Measurements from ENCODE around the gene CLEC2A.

The CLEC2A gene

DNA sequence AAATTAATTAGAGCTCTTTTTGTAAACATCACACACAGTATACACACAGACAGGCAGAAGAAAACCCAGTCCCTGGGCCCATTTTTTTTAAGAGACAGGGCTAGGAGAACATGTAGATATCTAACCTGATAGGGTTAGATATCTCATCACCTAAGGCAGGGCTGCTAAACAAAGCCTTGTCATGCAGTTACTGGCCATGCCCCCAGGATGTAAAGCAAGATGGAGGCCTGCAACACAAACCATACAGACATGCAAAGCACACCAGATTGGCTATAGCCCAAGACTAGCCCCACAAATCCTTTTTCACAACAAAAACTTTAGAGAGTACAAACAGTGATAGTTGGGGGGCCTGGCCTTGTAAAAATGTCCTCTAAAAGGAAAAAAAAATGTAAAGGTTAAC lies 20.5 kb downstream of the CLEC2A start:
- no peak overlapping the region for H3K4me3 Mint-ChIP-seq
- no peak overlapping the region for H3K27ac Mint-ChIP-seq
- H3K9me3 Mint-ChIP-seq: peaks cover 21% of the 10 kb centered on the region
- no peak for ATAC-seq
- H3K36me3 Mint-ChIP-seq: no peaks in the 10 kb centered on the region
- no peak for DNase-seq (ENCODE audit: low spot score in 2 of 2)
- peaks cover 15% of the 10 kb centered on the region for H3K4me1 Mint-ChIP-seq

DNA sequence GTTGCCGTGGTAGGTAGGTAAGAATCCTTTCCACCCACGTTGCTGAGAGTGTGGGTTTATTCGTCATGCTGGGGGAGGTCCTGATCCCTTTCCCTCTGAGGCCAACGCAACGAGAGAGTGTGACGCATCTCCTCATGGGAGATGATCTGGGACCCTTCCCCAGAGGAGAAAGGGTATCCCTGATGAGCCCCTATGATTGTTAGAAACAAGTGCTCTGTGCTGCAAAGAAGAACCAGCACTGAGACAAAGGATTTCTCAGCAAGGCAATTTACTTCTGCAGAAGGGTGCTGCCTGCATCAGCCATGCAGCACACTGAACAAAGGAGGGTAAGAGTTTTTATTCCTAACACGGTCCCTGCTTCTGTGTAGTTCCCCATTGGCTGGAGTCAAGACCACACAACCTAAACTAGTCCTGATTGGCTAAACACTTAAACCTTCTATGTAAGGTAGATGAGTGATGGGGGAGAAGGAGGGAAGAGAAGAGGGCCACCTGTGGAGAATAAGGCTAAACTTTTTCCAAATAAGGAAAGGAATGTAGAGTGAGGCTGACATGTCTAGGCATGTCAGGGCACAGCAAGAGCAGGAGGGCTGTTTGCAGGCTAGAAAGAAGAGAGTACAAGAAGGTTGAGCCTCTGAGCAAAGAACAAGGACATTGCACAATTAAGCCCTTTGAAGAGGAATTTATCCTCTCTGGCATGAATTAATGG lies 21.3 kb downstream of the CLEC2A start:
- H3K27ac Mint-ChIP-seq: peak overlapping the region; percentile 63
- no peak for DNase-seq (ENCODE audit: low spot score in 2 of 2)
- no peaks in the 10 kb centered on the region for H3K36me3 Mint-ChIP-seq
- H3K4me3 Mint-ChIP-seq: no peak overlapping the region
- H3K9me3 Mint-ChIP-seq: peaks cover 21% of the 10 kb centered on the region
- ATAC-seq: no peak
- peaks cover 22% of the 10 kb centered on the region for H3K4me1 Mint-ChIP-seq

DNA sequence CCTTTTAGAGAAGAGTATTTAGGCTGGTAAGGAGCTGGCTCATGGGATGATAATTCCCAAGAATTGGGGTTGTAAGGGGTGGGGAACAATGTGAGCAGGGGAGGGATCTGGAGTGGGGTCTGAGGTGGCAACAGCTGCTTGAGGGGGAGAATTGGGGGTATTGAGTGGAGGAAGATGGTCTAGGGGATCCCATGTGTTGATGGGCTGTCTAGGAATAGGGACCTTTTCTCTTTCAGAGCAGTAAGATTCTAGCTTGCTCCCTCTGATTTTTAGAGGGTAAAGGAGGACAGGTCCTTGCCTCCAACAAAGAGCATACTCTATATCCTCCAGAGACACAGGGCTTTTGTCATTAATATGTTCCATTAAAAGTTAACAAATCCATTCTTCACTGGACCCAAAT lies 22.4 kb downstream of the CLEC2A start:
- no peak for DNase-seq (ENCODE audit: low spot score in 2 of 2)
- Mint-ChIP-seq H3K36me3 (no peaks in the 10 kb centered on the region), H3K9me3 (peaks cover 21% of the 10 kb centered on the region), H3K27ac (no peak overlapping the region), H3K4me3 (no peak overlapping the region), H3K4me1 (peaks cover 22% of the 10 kb centered on the region)
- ATAC-seq: no peak

DNA sequence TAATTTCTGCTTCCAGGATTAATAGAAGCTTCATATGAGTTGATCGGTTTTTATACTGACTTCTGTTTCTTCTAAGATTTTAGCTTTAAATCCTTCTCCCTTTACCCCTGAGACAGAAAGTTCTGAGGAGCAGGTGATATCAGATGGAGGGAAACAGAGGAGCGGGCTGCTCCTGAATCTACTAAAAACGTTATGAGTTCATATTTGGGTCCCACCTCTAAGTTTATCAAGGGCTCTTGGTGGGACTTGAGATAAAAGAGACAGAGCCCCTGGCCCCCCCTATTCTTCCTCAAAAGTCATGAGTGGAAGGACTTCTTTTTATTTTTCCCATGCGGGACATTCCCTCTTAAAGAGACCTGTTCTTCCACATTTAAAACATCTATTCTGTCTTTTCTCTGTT lies 23.8 kb downstream of the CLEC2A start:
- peaks cover 22% of the 10 kb centered on the region for H3K4me1 Mint-ChIP-seq
- no peaks in the 10 kb centered on the region for H3K36me3 Mint-ChIP-seq
- no peak overlapping the region for H3K27ac Mint-ChIP-seq
- H3K4me3 Mint-ChIP-seq: no peak overlapping the region
- DNase-seq (ENCODE audit: low spot score in 2 of 2): no peak
- ATAC-seq: no peak
- peaks cover 21% of the 10 kb centered on the region for H3K9me3 Mint-ChIP-seq

DNA sequence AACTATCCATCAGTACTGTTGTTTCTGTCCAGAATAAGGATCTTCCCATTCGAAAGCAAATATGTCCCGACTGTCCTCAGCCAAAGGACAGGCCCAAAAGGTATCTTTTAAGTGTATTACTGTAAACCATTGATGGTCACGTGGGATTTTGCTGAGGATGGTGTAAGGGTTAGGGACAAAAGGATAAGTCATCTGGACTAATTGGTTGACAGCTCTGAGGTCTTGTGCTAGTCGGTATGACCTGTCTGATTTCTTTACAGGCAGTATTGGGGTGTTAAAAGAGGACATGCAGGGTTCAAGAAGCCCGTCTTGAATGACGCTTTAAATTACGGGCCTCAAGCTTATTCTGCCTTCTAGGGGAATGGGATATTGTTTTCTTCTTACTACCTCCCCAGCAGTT lies 24.4 kb downstream of the CLEC2A start:
- H3K27ac Mint-ChIP-seq: no peak overlapping the region
- H3K36me3 Mint-ChIP-seq: no peaks in the 10 kb centered on the region
- ATAC-seq: no peak
- peaks cover 20% of the 10 kb centered on the region for H3K4me1 Mint-ChIP-seq
- no peak for DNase-seq (ENCODE audit: low spot score in 2 of 2)
- H3K9me3 Mint-ChIP-seq: peaks cover 24% of the 10 kb centered on the region
- H3K4me3 Mint-ChIP-seq: no peak overlapping the region

DNA sequence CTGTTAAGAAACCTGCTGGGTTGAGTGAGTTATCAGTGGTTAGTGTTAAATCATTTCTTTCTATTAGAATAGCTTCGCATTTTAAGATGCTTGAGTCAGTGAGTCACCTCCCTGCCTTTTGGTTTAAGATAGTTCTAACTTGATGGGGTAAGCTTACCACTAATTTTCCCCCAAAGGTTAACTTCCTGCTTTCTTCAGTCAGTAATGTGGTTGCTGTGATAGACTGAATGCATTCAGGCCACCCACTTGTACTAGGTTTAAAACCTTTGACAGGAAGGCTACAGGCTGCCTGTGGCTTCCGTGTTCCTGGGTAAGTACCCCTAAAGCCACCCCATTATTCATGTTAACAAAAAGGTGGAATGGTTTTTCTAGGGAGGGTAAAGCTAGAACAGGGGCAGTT lies 25.3 kb downstream of the CLEC2A start:
- H3K9me3 Mint-ChIP-seq: peaks cover 26% of the 10 kb centered on the region
- DNase-seq (ENCODE audit: low spot score in 2 of 2): peak in 1 of 2 donors; percentile 24
- peak overlapping the region; percentile 3 for H3K27ac Mint-ChIP-seq
- peaks cover 16% of the 10 kb centered on the region for H3K4me1 Mint-ChIP-seq
- H3K36me3 Mint-ChIP-seq: no peaks in the 10 kb centered on the region
- peak; percentile 100 for ATAC-seq
- H3K4me3 Mint-ChIP-seq: peak overlapping the region; percentile 37

DNA sequence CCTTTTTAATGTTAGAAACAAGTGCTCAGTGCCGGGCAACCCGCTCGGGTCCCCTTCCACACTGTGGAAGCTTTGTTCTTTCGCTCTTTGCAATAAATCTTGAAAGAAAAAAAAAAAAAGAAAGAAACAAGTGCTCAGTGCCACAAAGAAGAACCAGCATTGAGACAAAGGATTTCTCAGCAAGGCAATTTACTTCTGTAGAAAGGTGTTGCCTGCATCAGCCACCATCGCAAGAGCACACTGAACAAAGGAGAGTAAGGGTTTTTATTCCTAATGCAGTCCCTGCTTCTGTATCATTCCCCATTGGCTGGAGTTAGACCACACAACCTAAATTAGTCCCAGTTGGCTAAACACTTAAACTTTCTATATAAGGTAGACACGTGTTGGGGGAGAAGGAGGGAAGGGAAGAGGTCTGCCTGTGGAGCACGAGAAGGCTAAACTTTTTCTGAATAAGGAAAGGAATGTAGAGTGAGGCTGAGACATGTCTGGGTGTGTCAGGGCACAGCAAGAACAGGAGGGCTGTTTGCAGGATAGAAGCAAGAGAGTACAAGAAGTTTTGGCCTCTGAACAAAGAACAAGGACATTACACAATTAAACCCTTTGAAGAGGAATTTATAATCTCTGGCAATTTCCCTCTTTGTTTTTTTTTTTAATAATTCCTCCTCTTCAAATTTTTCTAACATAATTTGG lies 29.5 kb downstream of the CLEC2A start:
- H3K4me3 Mint-ChIP-seq: no peak overlapping the region
- DNase-seq (ENCODE audit: low spot score in 2 of 2): no peak
- no peaks in the 10 kb centered on the region for H3K36me3 Mint-ChIP-seq
- ATAC-seq: no peak
- peaks cover 16% of the 10 kb centered on the region for H3K4me1 Mint-ChIP-seq
- no peak overlapping the region for H3K27ac Mint-ChIP-seq
- H3K9me3 Mint-ChIP-seq: peaks cover 10% of the 10 kb centered on the region

DNA sequence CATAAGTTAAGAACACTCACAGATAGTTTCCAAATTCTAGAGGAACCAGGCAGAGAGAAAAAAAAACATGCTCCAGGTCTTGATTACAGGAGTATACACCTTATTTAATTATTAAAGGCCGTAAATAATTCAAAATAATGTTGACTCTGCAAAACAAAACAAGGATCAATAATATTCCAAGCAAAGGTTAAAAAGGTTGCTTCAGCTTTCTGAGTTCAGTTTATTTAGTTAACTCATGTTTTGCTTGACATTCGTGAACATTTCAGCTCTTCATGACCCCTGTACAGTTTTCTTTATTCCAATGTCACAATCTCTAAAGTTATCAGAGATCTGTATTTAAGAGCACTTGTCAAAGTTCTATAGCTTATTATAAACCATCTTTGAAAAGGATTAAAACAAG lies 31.2 kb downstream of the CLEC2A start:
- DNase-seq (ENCODE audit: low spot score in 2 of 2): no peak
- H3K36me3 Mint-ChIP-seq: no peaks in the 10 kb centered on the region
- ATAC-seq: no peak
- H3K9me3 Mint-ChIP-seq: peaks cover 10% of the 10 kb centered on the region
- H3K4me3 Mint-ChIP-seq: no peak overlapping the region
- H3K27ac Mint-ChIP-seq: no peak overlapping the region
- no peaks in the 10 kb centered on the region for H3K4me1 Mint-ChIP-seq

DNA sequence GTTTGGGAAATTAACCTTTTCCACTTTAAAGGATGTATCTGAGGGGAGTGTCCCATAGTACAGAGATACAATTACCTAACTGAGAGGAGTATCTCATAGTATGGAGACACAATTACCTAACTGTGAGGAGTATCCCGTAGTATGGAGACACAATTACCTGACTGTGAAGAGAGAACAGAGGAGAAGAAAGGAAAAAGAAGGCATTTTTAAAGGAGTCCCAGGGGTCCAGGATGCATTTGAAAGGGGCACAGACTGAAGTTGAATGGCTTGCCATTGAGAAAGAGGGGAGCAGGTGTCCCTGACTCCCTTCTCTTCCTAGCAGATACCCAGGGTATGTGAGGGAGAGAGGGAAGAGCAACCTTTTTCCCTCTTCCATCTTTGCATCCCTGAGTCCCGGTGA lies 33.0 kb downstream of the CLEC2A start:
- Mint-ChIP-seq H3K27ac (no peak overlapping the region), H3K9me3 (peaks cover 10% of the 10 kb centered on the region), H3K4me3 (no peak overlapping the region), H3K36me3 (no peaks in the 10 kb centered on the region), H3K4me1 (peaks cover 2% of the 10 kb centered on the region)
- DNase-seq (ENCODE audit: low spot score in 2 of 2) (no peak), ATAC-seq (no peak)

DNA sequence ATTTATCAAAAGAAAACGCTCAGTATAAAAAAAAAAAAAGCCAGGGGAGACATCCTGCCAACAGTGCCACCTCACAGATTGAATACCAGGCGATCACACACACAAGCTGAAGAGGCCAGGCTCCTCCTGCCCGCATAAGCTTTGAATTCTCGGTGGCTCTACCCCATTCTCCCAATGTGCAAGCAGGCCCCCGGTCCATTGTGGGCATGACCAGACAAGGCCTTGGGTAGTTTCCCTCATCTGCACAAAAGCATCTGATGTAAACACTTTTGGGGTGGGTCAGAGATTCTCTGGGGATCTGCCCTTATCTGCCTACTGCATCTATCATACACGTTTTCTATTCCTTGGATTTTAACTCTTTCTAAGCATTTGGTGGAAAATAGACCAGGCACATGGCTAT lies 34.6 kb downstream of the CLEC2A start:
- Mint-ChIP-seq H3K9me3 (peaks cover 4% of the 10 kb centered on the region), H3K4me3 (no peak overlapping the region), H3K36me3 (no peaks in the 10 kb centered on the region), H3K4me1 (peaks cover 8% of the 10 kb centered on the region), H3K27ac (no peak overlapping the region)
- ATAC-seq (no peak), DNase-seq (ENCODE audit: low spot score in 2 of 2) (no peak)

DNA sequence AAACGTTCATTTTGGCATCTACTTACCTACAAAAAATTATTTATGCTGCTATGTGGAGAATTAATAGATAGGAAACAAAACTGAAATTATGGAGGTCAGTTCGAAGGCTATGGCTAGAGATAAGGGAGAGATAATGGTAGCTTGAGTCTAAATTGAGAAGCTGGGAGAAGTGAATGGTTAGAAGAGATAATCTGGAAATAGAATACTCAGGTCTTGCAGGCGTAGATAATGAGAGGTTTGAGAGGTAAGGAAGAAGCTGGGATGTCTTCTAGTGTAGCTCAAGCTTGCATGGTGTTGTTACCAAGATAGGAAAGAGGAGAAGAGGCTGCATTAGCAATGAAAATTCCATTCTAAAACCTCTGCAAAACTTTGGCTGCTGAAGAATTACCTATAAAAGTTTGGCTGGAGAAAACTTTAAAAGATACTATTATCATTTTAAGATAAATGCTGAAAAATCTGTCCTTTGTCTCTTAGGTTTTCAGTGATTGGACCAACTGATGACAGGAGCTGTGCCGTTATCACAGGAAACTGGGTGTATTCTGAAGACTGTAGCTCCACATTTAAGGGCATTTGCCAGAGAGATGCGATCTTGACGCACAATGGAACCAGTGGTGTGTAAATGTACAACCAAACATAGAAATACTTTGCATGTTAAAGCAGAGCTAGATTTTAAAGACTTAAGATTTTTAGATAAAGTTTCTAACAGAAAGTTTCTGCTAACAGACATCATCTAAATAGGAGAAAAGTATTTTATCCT lies 36.8 kb downstream of the CLEC2A start:
- Mint-ChIP-seq H3K27ac (no peak overlapping the region), H3K36me3 (no peaks in the 10 kb centered on the region), H3K9me3 (no peaks in the 10 kb centered on the region), H3K4me3 (no peak overlapping the region), H3K4me1 (peaks cover 8% of the 10 kb centered on the region)
- DNase-seq (ENCODE audit: low spot score in 2 of 2) (no peak), ATAC-seq (no peak)

DNA sequence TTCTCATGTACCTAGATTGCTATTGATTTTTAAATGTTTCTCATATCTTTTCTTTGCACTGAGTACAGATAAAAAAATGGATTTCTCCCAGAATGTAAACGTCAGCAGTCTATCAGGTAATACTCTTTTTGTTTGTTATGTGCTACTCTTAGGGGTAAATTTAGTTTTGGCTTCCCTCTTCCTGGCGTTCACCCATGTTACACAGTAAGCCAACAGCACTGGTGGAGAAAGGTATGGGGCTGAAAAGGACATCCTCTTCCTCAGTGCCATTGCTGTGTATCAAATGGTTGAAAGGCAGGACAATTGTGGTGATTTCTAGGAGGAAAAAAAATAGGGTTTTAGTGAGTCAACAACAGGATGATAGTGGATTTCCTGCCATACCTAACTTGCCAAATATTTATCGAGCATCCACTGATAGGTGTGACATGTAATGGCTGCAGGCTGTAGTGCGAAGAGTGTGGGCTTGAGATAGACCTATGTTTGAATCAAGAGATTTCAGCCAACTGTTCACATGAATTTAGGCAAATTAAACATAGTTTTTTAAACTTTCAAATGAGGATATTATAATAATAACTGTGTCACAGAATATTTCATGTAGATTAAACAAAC lies 43.4 kb downstream of the CLEC2A start:
- H3K4me1 Mint-ChIP-seq: peaks cover 10% of the 10 kb centered on the region
- peak overlapping the region; percentile 56 for H3K27ac Mint-ChIP-seq
- H3K4me3 Mint-ChIP-seq: no peak overlapping the region
- H3K36me3 Mint-ChIP-seq: no peaks in the 10 kb centered on the region
- DNase-seq (ENCODE audit: low spot score in 2 of 2) (no peak), ATAC-seq (no peak)
- H3K9me3 Mint-ChIP-seq: no peaks in the 10 kb centered on the region

DNA sequence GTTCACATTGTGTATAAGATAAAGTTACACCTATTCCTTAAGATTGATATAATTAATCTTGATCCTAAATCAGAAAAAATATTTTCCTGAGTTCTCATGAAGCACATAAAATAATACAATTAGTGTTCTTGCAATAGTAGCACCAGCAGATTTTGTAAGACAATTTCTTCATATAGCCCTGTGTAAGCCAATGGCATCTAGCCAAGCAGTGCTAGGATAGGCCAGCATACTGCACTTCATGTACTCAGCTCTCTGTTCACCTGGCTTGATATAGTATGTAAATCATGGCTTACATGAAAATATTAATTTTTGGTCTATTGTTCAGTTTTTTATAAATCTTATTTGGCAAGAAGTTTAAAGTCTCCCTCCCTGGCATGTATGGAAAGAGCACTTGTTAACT lies 49.0 kb downstream of the CLEC2A start:
- no peak for DNase-seq (ENCODE audit: low spot score in 2 of 2)
- no peaks in the 10 kb centered on the region for H3K9me3 Mint-ChIP-seq
- H3K4me1 Mint-ChIP-seq: no peaks in the 10 kb centered on the region
- no peak for ATAC-seq
- H3K4me3 Mint-ChIP-seq: no peak overlapping the region
- H3K27ac Mint-ChIP-seq: no peak overlapping the region
- no peaks in the 10 kb centered on the region for H3K36me3 Mint-ChIP-seq

DNA sequence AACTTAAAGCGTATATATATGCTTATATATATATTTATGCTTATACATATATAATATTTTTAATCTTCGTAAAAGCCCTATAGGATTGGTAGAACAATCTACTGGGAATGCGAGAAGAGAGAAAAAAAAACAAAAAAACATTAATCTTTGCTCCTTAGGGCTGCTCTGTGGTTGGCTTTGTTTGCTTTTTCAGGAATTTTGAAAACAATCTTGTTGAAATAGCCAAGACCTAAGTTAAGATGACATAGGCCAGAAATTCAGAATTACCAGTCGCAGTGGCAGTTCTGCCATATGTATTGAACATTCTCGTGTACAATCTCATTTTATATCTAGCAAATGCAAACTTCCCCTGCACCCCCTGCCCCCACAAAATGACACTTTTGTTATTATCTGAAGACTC lies 50.2 kb downstream of the CLEC2A start:
- H3K4me1 Mint-ChIP-seq: no peaks in the 10 kb centered on the region
- H3K36me3 Mint-ChIP-seq: no peaks in the 10 kb centered on the region
- no peaks in the 10 kb centered on the region for H3K9me3 Mint-ChIP-seq
- no peak overlapping the region for H3K4me3 Mint-ChIP-seq
- ATAC-seq: no peak
- no peak for DNase-seq (ENCODE audit: low spot score in 2 of 2)
- no peak overlapping the region for H3K27ac Mint-ChIP-seq

DNA sequence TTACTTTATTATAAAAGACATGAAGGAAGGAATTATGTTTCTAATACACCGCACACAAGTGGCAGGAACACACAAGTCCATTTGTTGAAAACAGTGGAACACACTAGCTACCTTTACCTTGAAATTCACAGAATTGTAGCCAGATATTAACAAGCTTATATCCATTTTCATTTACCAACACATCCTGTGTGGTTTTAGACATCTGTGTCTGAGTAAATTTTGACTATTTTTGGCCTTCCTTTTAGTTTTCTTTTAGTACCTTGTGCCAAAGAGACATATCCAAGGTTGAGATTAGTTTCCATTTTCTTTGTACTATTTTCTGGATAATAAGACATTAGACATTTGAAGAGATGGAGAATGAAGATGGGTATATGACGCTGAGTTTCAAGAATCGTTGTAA lies 50.9 kb downstream of the CLEC2A start, which contains the start of gene KLRF2:
Gene KLRF2 (plus strand): TSS at position 244 of the 400 bp plus-strand sequence. CDS start 107 bp downstream, at position 351.
- H3K9me3 Mint-ChIP-seq: no peaks in the 10 kb centered on the region
- H3K4me3 Mint-ChIP-seq: no peak within 1 kb of the TSS
- H3K36me3 Mint-ChIP-seq: no peaks in the 10 kb centered on the region
- no peaks in the 10 kb centered on the region for H3K4me1 Mint-ChIP-seq
- ATAC-seq (no peak), DNase-seq (ENCODE audit: low spot score in 2 of 2) (no peak)
- H3K27ac Mint-ChIP-seq: no peak within 1 kb of the TSS
